ENCODE data around the gene ATXN7L1. TPM values are rescaled to one million over a fixed set of nuclear protein-coding genes. Genes with fewer than 3 reads are reported as not detected.
"Not testable (repeated sequence)": the region's sequence is repeated elsewhere in the genome, so short reads cannot be mapped to it uniquely, and the experiment has no call there.

Gene ATXN7L1
- polyA plus RNA-seq, 3 donors, result 8.0 to 10.5 (median 9.9) TPM

DNA sequence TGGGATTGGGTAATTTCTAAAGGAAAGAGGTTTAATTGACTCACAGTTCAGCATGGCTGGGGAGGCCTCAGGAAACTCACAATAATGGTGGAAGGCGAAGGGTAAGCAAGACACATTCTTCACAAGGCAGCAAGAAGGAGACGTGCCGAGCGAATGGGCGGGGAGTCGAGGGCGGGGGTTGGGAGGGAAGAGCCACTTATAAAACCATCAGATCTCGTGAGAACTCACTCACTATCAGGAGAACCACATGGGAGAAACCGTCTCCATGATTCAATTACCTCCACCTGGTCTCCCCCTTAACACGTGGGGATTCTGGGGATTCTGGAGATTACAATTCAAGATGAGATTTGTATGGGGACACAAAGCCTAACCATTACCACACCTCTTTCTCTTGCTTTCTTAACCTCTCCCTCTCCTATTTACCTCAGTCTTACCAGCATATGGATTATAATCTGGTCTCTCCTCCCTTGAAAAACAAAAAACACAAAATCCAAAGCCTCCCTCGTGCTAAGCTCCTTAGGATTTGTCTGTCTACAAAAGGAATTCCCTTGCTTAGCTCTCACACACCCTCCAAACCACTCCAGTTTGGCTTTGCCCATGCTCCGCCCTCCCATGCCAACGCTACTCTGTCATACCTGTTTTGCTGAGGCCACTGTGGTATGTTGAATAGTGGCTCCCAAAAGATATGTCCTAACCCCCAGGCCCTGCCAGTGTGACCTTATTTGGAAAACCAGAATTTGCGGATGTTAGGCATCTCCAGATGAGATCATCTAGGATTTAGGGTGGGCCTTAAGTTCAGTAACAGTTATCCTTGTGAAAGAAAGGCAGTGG, 275.5 kb downstream of the ATXN7L1 start:
- no peak for DNase-seq (ENCODE audit: low read depth in 3 of 3, low spot score in 2 of 3)

GRCh38 chr7:105599551-105599950, 276.8 kb downstream of the ATXN7L1 start:
- DNase-seq (ENCODE audit: low read depth in 3 of 3, low spot score in 2 of 3), result no peak

DNA sequence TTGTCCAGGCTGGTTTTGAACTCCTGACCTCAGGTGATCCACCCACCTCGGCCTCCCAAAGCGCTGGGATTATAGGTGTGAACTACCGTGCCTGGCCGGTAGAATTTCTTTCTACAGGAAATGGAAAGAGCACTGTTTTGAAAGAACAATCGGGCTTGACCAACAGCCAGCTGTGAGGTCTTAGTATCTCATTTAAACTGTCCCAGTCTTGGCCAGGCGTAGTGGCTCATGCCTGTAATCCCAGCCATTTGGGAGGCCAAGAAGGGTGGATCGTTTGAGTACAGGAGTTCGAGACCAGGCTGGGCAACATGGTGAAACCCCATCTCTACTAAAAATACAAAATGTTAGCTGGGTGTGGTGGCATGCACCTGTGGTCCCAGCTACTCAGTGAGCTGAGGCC, 277.3 kb downstream of the ATXN7L1 start:
- DNase-seq (ENCODE audit: low read depth in 3 of 3, low spot score in 2 of 3), result not testable (repeated sequence)

GRCh38 chr7:105596866-105597265, 279.5 kb downstream of the ATXN7L1 start:
- no peak for DNase-seq (ENCODE audit: low read depth in 3 of 3, low spot score in 2 of 3)

DNA sequence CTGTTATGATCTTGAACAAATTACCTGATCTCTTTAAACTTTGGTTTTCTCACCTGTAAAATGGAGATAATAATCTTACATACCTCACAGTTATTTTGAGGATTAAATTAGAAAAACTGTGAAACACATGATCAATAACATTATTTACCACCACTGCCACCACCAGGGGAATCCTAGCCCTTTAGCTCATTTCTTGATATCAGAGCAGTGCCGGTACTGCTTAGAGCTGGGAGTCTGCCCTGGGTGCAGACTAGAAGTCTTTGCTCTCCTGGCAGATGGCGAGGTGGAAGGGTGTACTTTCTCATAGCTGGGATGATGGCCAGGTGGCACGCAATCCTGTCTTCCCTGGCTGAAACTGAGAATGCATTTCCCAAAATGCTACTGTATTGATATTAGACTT, 282.4 kb downstream of the ATXN7L1 start:
- no peak for DNase-seq (ENCODE audit: low read depth in 3 of 3, low spot score in 2 of 3)

DNA sequence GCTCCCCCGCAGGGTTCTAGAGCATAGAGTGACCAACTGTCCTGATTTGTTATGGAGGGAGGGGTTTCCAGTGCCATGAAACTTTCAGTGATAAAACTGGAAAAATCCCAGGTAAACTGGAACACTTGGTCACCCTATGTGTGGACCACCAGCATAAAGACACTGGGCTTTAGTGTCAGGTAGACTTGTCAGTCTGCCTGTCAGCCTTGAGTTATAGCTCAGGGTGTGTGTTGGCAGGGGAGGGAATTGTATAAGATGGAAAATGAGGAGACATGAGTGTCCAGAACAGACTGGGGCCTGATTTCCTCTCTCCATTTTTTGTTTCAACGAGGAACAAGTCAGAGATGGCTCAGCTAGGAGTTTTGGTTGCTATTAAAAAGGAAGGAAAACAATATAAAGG, 284.9 kb downstream of the ATXN7L1 start:
- DNase-seq (ENCODE audit: low read depth in 3 of 3, low spot score in 2 of 3), result no peak

GRCh38 chr7:105590793-105591192, 285.6 kb downstream of the ATXN7L1 start:
- DNase-seq (ENCODE audit: low read depth in 3 of 3, low spot score in 2 of 3), result no peak

- peak in 2 of 3 donors; percentile 18 to 33 for DNase-seq (ENCODE audit: low read depth in 3 of 3, low spot score in 2 of 3)
Measured at GRCh38 chr7:105589356-105590077, 286.9 kb downstream of the ATXN7L1 start.

DNA sequence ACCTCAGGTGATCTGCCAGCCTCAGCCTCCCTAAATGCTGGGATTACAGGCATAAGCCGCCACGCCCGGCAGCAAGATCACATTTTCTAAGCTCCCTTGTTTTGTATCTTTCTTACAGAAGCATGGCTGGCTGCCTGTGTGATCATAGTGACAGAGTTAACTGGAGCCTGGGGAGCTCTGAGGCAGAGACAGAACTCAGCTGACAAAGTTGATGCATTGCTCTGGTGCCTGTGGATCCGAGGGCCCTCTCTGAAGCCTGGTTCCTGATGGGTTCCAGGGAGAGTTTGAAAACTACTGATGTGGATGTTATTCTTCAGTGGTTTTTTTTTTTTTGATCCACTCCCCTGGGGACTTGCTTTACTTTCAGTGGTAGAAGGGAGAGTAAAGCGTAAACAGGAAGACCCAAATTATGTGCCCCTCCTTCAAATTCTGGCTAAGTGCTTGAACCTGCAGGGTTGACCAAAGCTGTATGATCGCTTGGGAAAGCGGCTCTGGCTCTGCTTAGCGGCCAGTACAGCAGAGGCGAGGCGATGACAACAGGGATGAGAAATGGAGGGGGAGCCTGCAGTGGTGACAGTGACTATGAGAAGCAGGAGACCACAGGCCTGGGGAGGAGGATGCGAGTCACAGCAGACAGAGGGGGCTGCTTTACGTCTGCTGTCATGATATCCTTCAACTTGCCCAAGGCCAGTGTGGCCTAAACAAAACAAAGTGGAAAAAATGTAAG, 288.3 kb downstream of the ATXN7L1 start:
- DNase-seq (ENCODE audit: low read depth in 3 of 3, low spot score in 2 of 3), result no peak

DNA sequence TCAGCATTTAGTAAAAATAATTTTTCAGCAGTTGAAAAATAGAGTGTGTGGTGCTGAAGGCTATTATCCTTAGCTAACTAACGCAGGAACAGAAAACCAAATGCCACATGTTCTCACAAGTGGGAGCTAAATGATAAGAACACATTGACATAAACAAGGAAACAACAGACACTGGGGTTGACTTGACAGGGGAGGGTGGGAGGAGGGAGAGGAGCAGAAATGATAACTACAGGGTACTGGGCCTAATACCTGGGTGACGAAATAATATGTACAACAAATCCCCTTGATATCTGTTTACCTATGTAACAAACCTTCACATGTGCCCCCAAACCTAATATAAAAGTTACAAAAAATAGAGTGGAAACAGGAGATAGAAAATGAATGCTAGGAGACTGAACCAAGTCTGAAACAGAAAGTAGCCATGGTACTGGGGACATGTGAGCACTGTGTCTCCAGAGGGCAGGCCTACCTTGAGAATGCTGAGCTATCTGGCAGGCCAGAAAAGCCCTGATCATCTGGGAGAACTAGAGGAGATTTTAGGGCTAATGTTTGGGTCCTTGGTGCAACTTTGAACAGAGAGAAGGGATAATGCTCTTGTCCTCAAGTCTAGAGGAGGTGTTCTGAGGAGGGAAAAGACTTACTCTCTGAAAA, 290.4 kb downstream of the ATXN7L1 start:
- DNase-seq (ENCODE audit: low read depth in 3 of 3, low spot score in 2 of 3), result no peak

GRCh38 chr7:105584165-105584564, 292.2 kb downstream of the ATXN7L1 start:
- DNase-seq (ENCODE audit: low read depth in 3 of 3, low spot score in 2 of 3), result no peak

DNA sequence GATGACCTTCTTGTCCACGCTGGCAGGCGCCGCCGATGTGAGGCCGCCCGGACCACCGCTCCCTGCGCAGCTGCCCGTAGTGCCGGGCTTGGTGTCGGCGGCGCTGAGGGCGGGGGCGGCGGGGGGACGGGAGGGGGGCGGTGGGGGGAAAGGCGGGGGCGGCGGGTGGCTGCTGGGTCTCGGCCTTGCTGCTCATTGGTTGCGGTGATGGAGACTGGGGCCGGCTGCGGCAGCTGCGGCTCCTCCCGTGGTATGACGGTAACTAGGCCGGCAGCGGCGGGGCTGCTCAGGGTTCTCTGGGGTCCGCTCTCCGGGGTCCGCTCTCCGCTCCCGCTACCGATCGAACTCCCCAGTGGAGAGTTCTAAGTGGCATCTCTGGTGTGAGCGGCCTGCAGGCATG, 293.3 kb downstream of the ATXN7L1 start:
- no peak for DNase-seq (ENCODE audit: low read depth in 3 of 3, low spot score in 2 of 3)

DNA sequence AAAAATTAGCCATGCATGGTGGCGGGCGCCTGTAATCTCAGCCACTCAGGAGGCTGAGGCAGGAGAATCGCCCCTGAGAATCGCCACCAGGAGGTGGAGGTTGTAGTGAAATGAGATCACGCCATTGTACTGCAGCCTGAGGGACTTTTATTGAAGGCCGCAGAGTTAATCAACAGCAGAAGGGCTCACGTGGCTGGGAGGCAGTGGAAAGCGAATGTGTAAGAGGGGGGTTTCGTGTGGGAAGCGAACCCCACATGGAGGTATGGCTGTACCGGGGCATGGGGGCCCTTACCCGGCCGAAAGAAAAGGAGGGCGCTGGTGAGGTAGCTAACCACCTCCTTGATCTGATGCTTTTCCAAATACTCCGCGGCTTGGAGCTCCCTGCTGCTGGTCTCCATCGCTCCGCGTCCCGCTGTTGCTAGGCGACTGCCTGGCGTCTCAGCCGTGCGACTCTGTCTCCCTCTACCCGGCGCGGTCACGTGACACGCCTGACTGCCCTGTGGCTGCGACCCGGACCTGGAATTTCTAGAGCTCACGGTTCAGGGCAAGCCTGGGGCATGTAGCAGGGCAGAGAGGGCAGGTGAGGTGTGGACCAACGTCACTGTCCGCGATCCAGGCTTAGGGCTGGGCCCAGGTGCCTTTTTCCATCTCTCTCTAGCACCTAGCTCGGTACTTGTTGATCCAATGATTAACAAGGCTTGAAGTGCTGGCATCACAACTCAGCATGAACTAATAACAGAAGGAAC, 295.2 kb downstream of the ATXN7L1 start, which contains the start of gene EFCAB10:
EFCAB10 (minus strand) TSS at position 428 of the 746 bp plus-strand sequence; CDS start at position 398, 30 bp downstream.
- DNase-seq (ENCODE audit: low read depth in 3 of 3, low spot score in 2 of 3), result peak; percentile 51 to 73 (median 65)

GRCh38 chr7:105580022-105580740, 296.2 kb downstream of the ATXN7L1 start:
- no peak for DNase-seq (ENCODE audit: low read depth in 3 of 3, low spot score in 2 of 3)

- DNase-seq (ENCODE audit: low read depth in 3 of 3, low spot score in 2 of 3), result no peak
Measured at GRCh38 chr7:105578496-105578895, 297.9 kb downstream of the ATXN7L1 start.

- no peak for DNase-seq (ENCODE audit: low read depth in 3 of 3, low spot score in 2 of 3)
Measured at GRCh38 chr7:105577251-105577650, 299.1 kb downstream of the ATXN7L1 start.

DNA sequence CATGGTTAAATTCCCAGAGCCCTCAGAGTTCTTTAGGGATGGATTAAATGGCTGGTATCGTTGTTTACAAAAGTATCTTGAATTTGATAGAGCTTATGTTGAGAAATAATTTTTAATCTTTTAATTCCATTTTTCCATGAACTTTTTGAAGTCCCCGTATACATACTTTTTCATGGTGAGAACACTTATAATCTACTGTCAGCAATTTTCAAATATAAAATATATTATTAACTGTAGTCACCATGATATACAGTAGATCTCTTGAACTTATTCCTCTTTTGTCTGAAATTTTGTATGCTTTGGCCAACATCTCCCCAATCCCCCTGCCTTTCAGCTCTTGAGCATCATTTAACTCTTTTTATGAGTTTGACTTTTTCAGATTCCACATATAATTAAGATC, 304.5 kb downstream of the ATXN7L1 start:
- DNase-seq (ENCODE audit: low read depth in 3 of 3, low spot score in 2 of 3), result no peak

- DNase-seq (ENCODE audit: low read depth in 3 of 3, low spot score in 2 of 3), result no peak
Measured at GRCh38 chr7:105567821-105568220, 308.6 kb downstream of the ATXN7L1 start.

- DNase-seq (ENCODE audit: low read depth in 3 of 3, low spot score in 2 of 3), result no peak
Measured at GRCh38 chr7:105567024-105567423, 309.4 kb downstream of the ATXN7L1 start.

Measured in right renal cortex interstitium (tissue), 3 donors.